GM21717 (cell line): Measurements from ENCODE around the gene UNC79.

Source experiments
- ATAC-seq: cut with Tn5 transposase; IDR thresholded peaks from one replicate; pipeline ENCODE4 v1.9.1; 2021; ENCODE audit warnings: mild to moderate bottlenecking, moderate library complexity; ENCODE audit not compliant: unreplicated experiment

Gene UNC79

GRCh38 chr14:93723001-93723400, 292.3 kb downstream of the UNC79 start:
- ATAC-seq, result no peak

GRCh38 chr14:93725002-93725582, 294.4 kb downstream of the UNC79 start:
- ATAC-seq, result no peak

- ATAC-seq, result no peak
Measured at GRCh38 chr14:93725993-93726392, 295.3 kb downstream of the UNC79 start.

GRCh38 chr14:93727039-93727740, 296.5 kb downstream of the UNC79 start:
- ATAC-seq, result no peak

GRCh38 chr14:93727917-93728650, 297.3 kb downstream of the UNC79 start:
- no peak for ATAC-seq

- no peak for ATAC-seq
Measured at GRCh38 chr14:93728651-93729016, 297.9 kb downstream of the UNC79 start.

- ATAC-seq, result no peak
Measured at GRCh38 chr14:93729993-93730392, 299.3 kb downstream of the UNC79 start.

- no peak for ATAC-seq
Measured at GRCh38 chr14:93731753-93732152, 301.0 kb downstream of the UNC79 start.

- ATAC-seq, result no peak
Measured at GRCh38 chr14:93732524-93732923, 301.8 kb downstream of the UNC79 start.

GRCh38 chr14:93733231-93733630, 302.5 kb downstream of the UNC79 start:
- ATAC-seq, result no peak

GRCh38 chr14:93733631-93734030, 302.9 kb downstream of the UNC79 start:
- no peak for ATAC-seq

- ATAC-seq, result no peak
Measured at GRCh38 chr14:93734086-93734822, 303.5 kb downstream of the UNC79 start.

- no peak for ATAC-seq
Measured at GRCh38 chr14:93735206-93735605, 304.5 kb downstream of the UNC79 start.

GRCh38 chr14:93736378-93737014, 305.8 kb downstream of the UNC79 start:
- no peak for ATAC-seq

- ATAC-seq, result no peak
Measured at GRCh38 chr14:93737634-93738033, 306.9 kb downstream of the UNC79 start.

- no peak for ATAC-seq
Measured at GRCh38 chr14:93741556-93742230, 311.0 kb downstream of the UNC79 start.

- ATAC-seq, result no peak
Measured at GRCh38 chr14:93742761-93743160, 312.0 kb downstream of the UNC79 start.

- no peak for ATAC-seq
Measured at GRCh38 chr14:93743270-93744060, 312.7 kb downstream of the UNC79 start.

- ATAC-seq, result no peak
Measured at GRCh38 chr14:93744176-93744575, 313.4 kb downstream of the UNC79 start.

GRCh38 chr14:93744876-93745275, 314.1 kb downstream of the UNC79 start:
- no peak for ATAC-seq
